Stimulated activated CD8-positive, alpha-beta memory T cell treated with anti-CD3 and anti-CD28 coated beads, Interleukin-15, amount 100 ng/mL, for 4 hours (primary cell): ENCODE results near the gene CHEK1.
A peak's percentile ranks its signal among the peaks of the same experiment; 100 is the strongest.

Source experiments
- DNase-seq, 2 donors: peaks; one replicate each; pipeline ENCODE4 v3.0.0-alpha.2; 2020; ENCODE audit warnings: low read depth in 2 of 2

CHEK1 gene

DNA sequence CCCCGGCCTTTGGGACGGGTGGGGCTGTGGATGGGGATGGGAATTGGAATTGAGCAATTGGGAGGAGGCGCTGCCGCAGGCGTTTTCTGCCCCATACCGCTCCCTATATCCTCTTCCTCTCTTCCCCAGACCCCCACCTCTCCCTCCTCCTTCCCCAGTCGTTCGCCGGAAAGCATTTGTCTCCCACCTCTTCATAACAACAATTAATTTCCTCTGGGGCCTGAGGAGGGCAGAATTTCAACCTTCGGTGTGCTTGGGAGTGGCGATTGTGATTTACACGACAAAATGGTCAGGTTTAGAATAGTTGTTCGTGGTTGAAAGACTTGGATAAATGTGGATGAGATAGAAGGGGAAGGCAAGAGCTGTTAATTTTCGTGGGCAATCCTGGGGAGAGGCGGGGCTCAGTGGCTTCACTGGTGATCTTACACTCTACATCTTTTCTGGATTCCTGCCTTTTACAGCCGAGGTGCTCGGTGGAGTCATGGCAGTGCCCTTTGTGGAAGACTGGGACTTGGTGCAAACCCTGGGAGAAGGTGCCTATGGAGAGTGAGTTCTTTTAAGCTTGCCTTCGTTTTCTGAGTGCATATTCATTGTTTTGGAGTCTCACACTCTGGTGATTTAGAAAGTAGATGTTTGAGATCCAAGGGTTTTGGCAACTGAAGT is 1.5 kb downstream of the CHEK1 start:
- peak in 1 of 2 donors; percentile 1 for DNase-seq

DNA sequence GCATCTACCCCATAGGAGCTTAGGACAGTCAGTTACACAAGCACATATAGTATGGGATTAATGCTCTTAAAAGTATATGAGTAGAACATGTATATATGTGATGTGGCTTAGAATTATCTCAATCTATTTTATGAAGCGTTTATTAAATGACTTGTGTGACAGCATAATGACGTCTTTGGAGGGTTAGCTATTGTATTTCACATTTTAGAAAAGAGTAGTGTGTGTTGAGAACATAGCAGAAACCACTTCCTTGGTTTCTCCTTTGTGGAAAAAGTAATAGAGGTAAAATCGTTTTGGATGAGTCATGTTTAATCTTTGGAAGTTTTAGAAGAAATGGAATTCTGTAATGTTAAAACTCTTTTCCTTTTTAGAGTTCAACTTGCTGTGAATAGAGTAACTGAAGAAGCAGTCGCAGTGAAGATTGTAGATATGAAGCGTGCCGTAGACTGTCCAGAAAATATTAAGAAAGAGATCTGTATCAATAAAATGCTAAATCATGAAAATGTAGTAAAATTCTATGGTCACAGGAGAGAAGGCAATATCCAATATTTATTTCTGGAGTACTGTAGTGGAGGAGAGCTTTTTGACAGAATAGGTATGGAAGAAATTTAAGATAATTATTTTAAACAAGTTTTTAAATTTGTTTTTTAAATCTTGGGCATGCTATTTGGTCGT is 2.4 kb downstream of the CHEK1 start:
- DNase-seq: no peak

GRCh38 chr11:125637840-125638239 is 12.9 kb downstream of the CHEK1 start:
- DNase-seq: no peak

GRCh38 chr11:125638315-125638714 is 13.4 kb downstream of the CHEK1 start:
- no peak for DNase-seq

DNA sequence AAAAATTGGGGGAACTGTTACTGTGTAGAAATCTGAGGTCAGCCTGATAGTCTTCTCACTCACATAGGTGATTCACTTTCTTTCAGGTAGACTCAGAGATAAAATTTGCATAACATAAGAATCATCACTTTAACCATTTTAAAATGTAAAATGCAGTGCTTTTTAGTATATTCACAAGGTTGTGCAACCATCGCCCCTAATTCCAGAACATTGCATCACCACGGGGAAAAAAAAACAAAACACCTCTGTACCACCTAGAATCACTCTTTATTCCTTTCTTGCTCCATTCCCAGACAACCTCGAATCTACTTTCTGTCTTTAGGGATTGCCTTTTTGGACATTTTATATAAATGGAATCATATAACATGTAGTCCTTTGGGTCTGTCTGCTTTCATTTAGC is 20.9 kb downstream of the CHEK1 start:
- no peak for DNase-seq

GRCh38 chr11:125649465-125650166 is 24.7 kb downstream of the CHEK1 start:
- DNase-seq: no peak

- DNase-seq: no peak
These were observed 37.7 kb downstream of the CHEK1 start for GRCh38 chr11:125662689-125663088.

- no peak for DNase-seq
These were observed 38.9 kb downstream of the CHEK1 start for GRCh38 chr11:125663910-125664309.

- DNase-seq: no peak
These were observed 42.2 kb downstream of the CHEK1 start for GRCh38 chr11:125667151-125667550.

GRCh38 chr11:125670172-125670571 is 45.2 kb downstream of the CHEK1 start:
- no peak for DNase-seq

GRCh38 chr11:125671561-125671960 is 46.6 kb downstream of the CHEK1 start:
- DNase-seq: no peak

- DNase-seq: no peak
These were observed 49.2 kb downstream of the CHEK1 start for GRCh38 chr11:125674210-125674609.

GRCh38 chr11:125675196-125675595 is 50.2 kb downstream of the CHEK1 start:
- DNase-seq: no peak

GRCh38 chr11:125679397-125679796 is 54.4 kb downstream of the CHEK1 start:
- no peak for DNase-seq

DNA sequence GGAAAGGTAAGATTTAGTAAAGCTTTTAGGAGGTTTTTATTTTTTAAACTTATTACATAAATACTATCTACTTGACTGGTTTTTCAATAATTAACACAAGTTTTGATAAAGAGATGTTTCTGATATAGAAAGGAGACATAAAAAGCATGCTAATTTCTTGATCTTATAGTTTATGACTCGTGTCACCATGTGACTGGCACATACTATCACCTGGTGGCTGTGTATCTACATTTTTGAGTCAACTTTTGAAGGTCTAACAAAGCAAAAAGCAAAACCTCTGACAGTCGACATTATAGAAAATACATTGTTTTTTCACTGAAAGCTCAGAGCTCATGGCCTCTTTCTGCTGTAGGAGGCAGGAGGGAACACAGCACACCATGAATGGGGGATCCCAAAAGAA is 54.9 kb downstream of the CHEK1 start:
- no peak for DNase-seq

DNA sequence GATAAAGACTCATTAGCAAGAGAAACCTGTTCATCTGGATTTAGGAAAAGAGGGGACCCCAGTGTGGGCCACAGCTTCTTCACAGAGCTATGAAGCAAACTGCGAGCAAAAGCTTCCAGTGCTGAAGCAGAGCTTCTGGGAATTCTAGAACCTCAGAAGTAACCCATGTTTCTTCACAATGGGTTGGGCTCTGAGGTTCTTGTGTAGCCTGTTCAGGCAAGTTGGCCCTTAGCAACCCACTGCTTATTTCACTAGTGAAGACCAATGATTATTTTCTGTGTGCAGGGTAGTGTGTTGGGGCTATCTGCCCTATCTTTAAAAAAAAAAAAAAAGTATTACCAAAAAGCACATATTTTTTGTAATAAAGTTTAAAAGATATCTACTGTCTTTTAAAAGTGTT is 55.8 kb downstream of the CHEK1 start, which contains the start of gene ACRV1:
TSS of gene ACRV1 (minus strand) at position 101 of the 400 bp plus-strand sequence. CDS start at position 34, 67 bp downstream.
- no peak for DNase-seq

DNA sequence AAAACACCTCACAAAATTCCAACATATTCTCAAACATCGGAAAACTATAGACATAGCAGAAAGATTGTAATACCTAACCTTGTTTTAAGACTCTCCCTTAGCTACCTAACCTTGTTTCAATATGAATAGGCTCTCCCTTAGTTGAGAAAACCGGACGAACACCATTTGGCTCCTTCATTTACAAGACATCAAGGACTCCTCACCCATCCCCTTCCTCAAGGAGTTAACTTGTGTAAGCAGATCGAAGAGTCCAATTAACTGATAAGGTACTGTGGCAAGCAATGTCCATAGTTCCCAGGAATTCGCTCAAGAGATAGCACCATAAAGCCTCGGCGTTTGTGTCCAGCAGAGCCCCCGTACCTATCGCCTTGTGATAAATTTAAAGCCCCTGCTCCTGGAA is 60.3 kb downstream of the CHEK1 start:
- DNase-seq: no peak

DNA sequence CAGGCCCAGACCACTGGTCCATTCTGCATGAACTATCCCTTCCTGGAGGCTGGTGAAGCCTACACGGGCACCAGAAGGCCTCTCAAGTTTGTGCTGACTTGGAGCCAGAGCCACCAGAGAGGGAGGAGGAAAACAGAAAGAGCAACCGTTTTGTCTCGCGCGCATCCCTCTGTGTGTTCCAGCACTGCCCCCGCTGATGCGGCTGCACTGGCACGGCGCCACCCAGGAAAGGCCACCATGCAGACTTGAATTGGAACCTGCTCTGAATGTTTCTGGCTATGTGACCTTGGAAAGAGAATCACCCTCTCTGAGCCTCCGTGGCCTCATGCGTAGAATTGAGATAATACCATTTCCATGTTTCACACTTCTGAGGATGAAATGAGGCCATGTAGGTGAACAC is 63.1 kb downstream of the CHEK1 start:
- no peak for DNase-seq

- no peak for DNase-seq
These were observed 63.7 kb downstream of the CHEK1 start for GRCh38 chr11:125688632-125689031.

DNA sequence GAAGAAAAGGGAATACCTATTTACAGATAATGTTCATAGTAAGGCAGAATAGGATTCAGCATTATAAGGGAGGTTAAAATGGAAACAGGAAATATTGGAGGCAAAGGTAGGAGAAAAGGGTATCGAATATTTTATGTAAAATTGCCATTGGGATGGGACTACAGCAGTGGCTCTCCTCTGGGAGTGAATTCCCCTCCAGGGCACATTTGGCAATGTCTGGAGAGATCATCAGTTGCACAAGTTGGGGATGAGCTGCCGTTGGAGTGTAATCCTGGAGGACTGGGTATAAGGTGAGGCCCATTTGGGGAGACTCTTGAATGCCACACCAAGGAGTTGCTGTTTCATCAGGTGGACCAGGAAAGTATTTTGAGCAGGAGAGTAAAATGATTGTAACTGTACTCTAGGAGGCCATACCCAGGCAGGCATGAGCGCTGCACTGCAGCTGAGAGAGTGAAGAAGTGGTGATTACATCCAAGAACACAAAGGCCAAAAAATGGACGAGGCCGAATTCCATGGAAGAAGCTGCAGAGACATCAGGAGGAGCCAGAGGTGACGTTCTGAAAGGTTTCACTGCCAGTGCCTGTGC is 64.4 kb downstream of the CHEK1 start:
- DNase-seq: no peak

DNA sequence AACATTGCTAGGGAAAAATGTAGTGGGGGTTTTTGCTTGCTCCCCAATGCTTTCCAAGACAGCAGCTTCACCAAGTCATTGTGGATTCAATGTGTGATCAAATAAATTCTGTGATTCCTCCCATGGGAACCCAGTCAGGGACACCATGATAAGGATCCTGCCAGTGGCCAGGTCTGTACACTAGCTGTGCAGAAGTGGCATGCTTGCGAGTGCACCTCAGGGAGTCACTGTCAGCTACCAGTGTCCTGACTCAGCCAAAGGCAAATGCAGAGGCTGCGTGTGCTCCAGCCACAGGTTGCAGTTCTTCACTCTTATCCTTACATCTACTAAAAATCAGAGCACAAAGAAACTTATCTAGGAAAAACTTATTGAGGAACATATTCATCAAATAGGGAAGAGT is 65.0 kb downstream of the CHEK1 start:
- DNase-seq: no peak

GRCh38 chr11:125692887-125693286 is 67.9 kb downstream of the CHEK1 start:
- no peak for DNase-seq

- no peak for DNase-seq
These were observed 70.0 kb downstream of the CHEK1 start for GRCh38 chr11:125694951-125695350.
